SU-DHL-6 (cell line): ENCODE data around the gene RIMBP2.

Experiments
- H2AFZ ChIP-seq: fragments of 200-600 bp; sonication (generic); 2 replicates; pipeline ENCODE4 v1.6.1; 2014; ENCODE audit warnings: low read depth, mild to moderate bottlenecking, moderate library complexity, mixed read lengths, antibody characterized with exemption, low read length; ENCODE audit not compliant: severe bottlenecking
- H3F3A ChIP-seq: fragments of 200-600 bp; shearing (Covaris generic); 2 replicates; pipeline ENCODE4 v1.6.0; 2016; ENCODE audit warnings: antibody characterized with exemption, mild to moderate bottlenecking; ENCODE audit not compliant: insufficient read depth
- H3K27ac ChIP-seq: fragments of 200-600 bp; sonication (generic); 2 replicates; pipeline ENCODE4 v1.5.1; 2016; ENCODE audit warnings: low read depth, mild to moderate bottlenecking, low read length, moderate library complexity, mixed read lengths
- H3K27me3 ChIP-seq: fragments of 200-600 bp; sonication (generic), shearing (Covaris generic); 2 replicates; pipeline ENCODE4 v1.6.0; 2014; ENCODE audit warnings: mild to moderate bottlenecking, low read length
- H3K36me3 ChIP-seq: fragments of 200-600 bp; sonication (generic); 2 replicates; pipeline ENCODE4 v1.6.1; 2014; ENCODE audit warnings: mild to moderate bottlenecking, low read length, mixed read lengths
- H3K4me2 ChIP-seq: fragments of 300-600, 200-600 bp; shearing (Covaris generic), sonication (generic); 2 replicates; pipeline ENCODE4 v1.6.0; 2014; ENCODE audit warnings: low read length, low read depth, mild to moderate bottlenecking; ENCODE audit not compliant: poor library complexity, severe bottlenecking
- H3K4me3 ChIP-seq: fragments of 200-600 bp; sonication (generic); 2 replicates; pipeline ENCODE4 v1.5.1; 2014; ENCODE audit warnings: antibody characterized with exemption, low read length, mild to moderate bottlenecking, mixed read lengths; ENCODE audit not compliant: insufficient read depth, poor library complexity, severe bottlenecking
- H3K79me2 ChIP-seq: fragments of 200-600 bp; sonication (generic); 2 replicates; pipeline ENCODE4 v1.6.1; 2014; ENCODE audit warnings: mild to moderate bottlenecking, low read length, moderate library complexity; ENCODE audit not compliant: insufficient read depth
- H3K9ac ChIP-seq: fragments of 200-600 bp; sonication (generic); 2 replicates; pipeline ENCODE4 v1.7.0; 2014; ENCODE audit warnings: mild to moderate bottlenecking, low read length
- H3K9me2 ChIP-seq: fragments of 200-600 bp; sonication (generic); replicated peaks from 2 replicates; pipeline ENCODE4 v1.6.1; 2014; ENCODE audit warnings: low read length; ENCODE audit not compliant: insufficient read depth
- H3K9me3 ChIP-seq: fragments of 200-600 bp; sonication (generic); 2 replicates; pipeline ENCODE4 v1.6.1; 2014; ENCODE audit warnings: low read length, mixed read lengths; ENCODE audit not compliant: insufficient read depth
- H4K20me1 ChIP-seq: fragments of 200-600 bp; sonication (generic); 2 replicates; pipeline ENCODE4 v1.6.1; 2014; ENCODE audit warnings: low read depth, mild to moderate bottlenecking, antibody characterized with exemption, low read length, moderate library complexity, mixed read lengths
- CTCF ChIP-seq: fragments of 200-600 bp; sonication (generic); IDR thresholded peaks from one replicate; pipeline ENCODE4 v1.5.1; 2017; ENCODE audit warnings: antibody characterized with exemption, mild to moderate bottlenecking, low read length, moderate library complexity; ENCODE audit not compliant: insufficient read depth, poor library complexity, severe bottlenecking
- EZH2phosphoT487 ChIP-seq: fragments of 200-600 bp; sonication (generic), shearing (Covaris generic); conservative IDR thresholded peaks from 2 replicates; pipeline ENCODE4 v1.6.1; 2018; ENCODE audit warnings: mild to moderate bottlenecking, antibody characterized with exemption, low read length, moderate library complexity, mixed read lengths

RIMBP2 gene

GRCh38 chr12:130396667-130397066 is 319.4 kb downstream of the RIMBP2 start:
- Histone ChIP-seq H3K27ac (no peak overlapping the region), H3K27me3 (no peaks in the 10 kb centered on the region), H3K9me2 (no peaks in the 10 kb centered on the region; the same call in 1 of the 2 replicates), H3F3A (no peaks in the 10 kb centered on the region), H3K9ac (no peak overlapping the region), H3K36me3 (no peaks in the 10 kb centered on the region), H3K4me3 (no peak overlapping the region), H4K20me1 (no peaks in the 10 kb centered on the region), H2AFZ (no peak overlapping the region), H3K4me2 (no peak overlapping the region), H3K9me3 (no peaks in the 10 kb centered on the region; the same call in 1 of the 2 replicates), H3K79me2 (no peaks in the 10 kb centered on the region)
- no peak for TF ChIP-seq CTCF
- no peak for TF ChIP-seq EZH2phosphoT487

- Histone ChIP-seq H3K79me2 (no peaks in the 10 kb centered on the region), H3K9me2 (no peaks in the 10 kb centered on the region; the same call in 1 of the 2 replicates), H3K9me3 (no peaks in the 10 kb centered on the region; the same call in 1 of the 2 replicates), H4K20me1 (no peaks in the 10 kb centered on the region), H3K36me3 (no peaks in the 10 kb centered on the region), H3K4me2 (no peak overlapping the region), H3F3A (no peaks in the 10 kb centered on the region), H3K27ac (no peak overlapping the region), H3K4me3 (no peak overlapping the region), H3K27me3 (no peaks in the 10 kb centered on the region), H3K9ac (no peak overlapping the region), H2AFZ (no peak overlapping the region)
- TF ChIP-seq CTCF: no peak
Measured at GRCh38 chr12:130394906-130395305, 321.2 kb downstream of the RIMBP2 start.

- no peak overlapping the region for H3K4me2 ChIP-seq
- no peaks in the 10 kb centered on the region for H3K79me2 ChIP-seq
- no peak overlapping the region for H2AFZ ChIP-seq
- H3K4me3 ChIP-seq: no peak overlapping the region
- H3K9me2 ChIP-seq: no peaks in the 10 kb centered on the region; the same call in 1 of the 2 replicates
- H3K36me3 ChIP-seq: no peaks in the 10 kb centered on the region
- no peaks in the 10 kb centered on the region for H3K27me3 ChIP-seq
- TF ChIP-seq CTCF: no peak
- TF ChIP-seq EZH2phosphoT487: no peak
- H3K9ac ChIP-seq: no peak overlapping the region
- H4K20me1 ChIP-seq: no peaks in the 10 kb centered on the region
- H3K27ac ChIP-seq: no peak overlapping the region
- peaks cover 11% of the 10 kb centered on the region; the same call in 1 of the 2 replicates for H3K9me3 ChIP-seq
- H3F3A ChIP-seq: 0 out of 2 replicates have a peak, but pooled peaks cover 6% of the 10 kb centered on the region
Measured at GRCh38 chr12:130391186-130391585, 324.9 kb downstream of the RIMBP2 start.
